K562 (cell line): ENCODE data around the gene REEP6. TPM values are rescaled to one million over a fixed set of nuclear protein-coding genes. Genes with fewer than 3 reads are reported as not detected.

ENCODE experiments used
- ATAC-seq: fragments of 200-7000 bp; cut with Tn5 transposase; 3 replicates; pipeline ENCODE4 v1.9.1; 2020; ENCODE audit warnings: moderate library complexity
- BruUV-seq: library from RNA; stranded (reverse); fragments of 400-500 nt; replicated peaks from 2 replicates; lab custom pipeline; 2021; lab: Mats Ljungman, UMichigan
- CTCF ChIA-PET: fragments of 300-600 bp; formaldehyde crosslinking; extraction: SDS; loops from one replicate; lab custom pipeline; 2021; ENCODE audit warnings: low intra/inter-chr PET ratio; lab: Yijun Ruan, JAX
- POLR2A ChIA-PET: fragments of 300-600, 350-650 bp; sonication (Branson Sonifier 250); formaldehyde crosslinking; extraction: SDS; loops from one replicate; lab custom pipeline; 2021; ENCODE audit warnings: antibody characterized with exemption, inconsistent platforms; lab: Yijun Ruan, JAX
- DNase-seq, 4 experiments: peaks; one replicate each; pipeline versions ENCODE4 v3.0.0 to v3.0.0-alpha.2; 2011 to 2018; ENCODE audit warnings: low spot score in 3 of 4, mixed read lengths in 3 of 4; ENCODE audit errors: extremely low read depth in 1 of 4
- FAIRE-seq: peaks from 2 replicates; lab custom pipeline; 2011; peaks lifted over from hg19 to GRCh38; lab: Jason Lieb, UNC
- H2AFZ ChIP-seq: 2 replicates; pipeline ENCODE4 v1.6.0; 2011; ENCODE audit warnings: low read depth, low read length, control low read depth, inconsistent platforms
- H3K27ac ChIP-seq: fragments of 200-600 bp; 3 replicates; pipeline ENCODE4 v1.8.0; 2011; ENCODE audit warnings: low read depth, mild to moderate bottlenecking, control low read depth, inconsistent platforms, low read length, moderate library complexity, mixed read lengths; ENCODE audit errors: extremely low read depth
- H3K27me3 ChIP-seq, 2 experiments: fragments of 300-600 bp in 1 of 2; 2 replicates in 1 of 2; 3 replicates in 1 of 2; pipeline versions ENCODE4 v1.6.0 to v1.8.0; 2011; ENCODE audit warnings: inconsistent platforms in 2 of 2, low read length in 2 of 2, mild to moderate bottlenecking in 1 of 2, mixed read lengths in 1 of 2, moderate library complexity in 1 of 2; ENCODE audit not compliant: control insufficient read depth in 2 of 2, insufficient read depth in 2 of 2
- H3K36me3 ChIP-seq: fragments of 300-600 bp; 3 replicates; pipeline ENCODE4 v1.8.0; 2011; ENCODE audit warnings: mild to moderate bottlenecking, low read length, inconsistent platforms; ENCODE audit not compliant: control insufficient read depth, insufficient read depth
- H3K4me1 ChIP-seq, 2 experiments: fragments of 200-600 bp in 1 of 2; replicated peaks in 1 of 2; 2 replicates in 1 of 2; 3 replicates in 1 of 2; pipeline versions ENCODE4 v1.5.1 to v1.8.0; 2011; ENCODE audit warnings: inconsistent platforms in 2 of 2, low read length in 2 of 2, mild to moderate bottlenecking in 1 of 2, mixed read lengths in 1 of 2, moderate library complexity in 1 of 2; ENCODE audit not compliant: control insufficient read depth in 2 of 2, insufficient read depth in 2 of 2
- H3K4me2 ChIP-seq: 2 replicates; pipeline ENCODE4 v1.6.1; 2011; ENCODE audit warnings: low read length, control low read depth, inconsistent platforms, mixed read lengths; ENCODE audit not compliant: insufficient read depth
- H3K4me3 ChIP-seq: fragments of 200-600 bp; sonication (generic), shearing (Covaris generic); 2 replicates; pipeline ENCODE4 v1.5.1; 2016; ENCODE audit warnings: control low read depth, inconsistent platforms
- H3K79me2 ChIP-seq: fragments of 200-600 bp; 3 replicates; pipeline ENCODE4 v1.8.0; 2011; ENCODE audit warnings: low read length, inconsistent platforms; ENCODE audit not compliant: control insufficient read depth, insufficient read depth
- H3K9ac ChIP-seq, 2 experiments: 2 replicates each; pipeline versions ENCODE4 v1.6.0 to v1.6.1; 2011; ENCODE audit warnings: low read depth in 2 of 2, low read length in 2 of 2, control low read depth in 1 of 2, inconsistent platforms in 1 of 2, mild to moderate bottlenecking in 1 of 2, mixed read lengths in 1 of 2; ENCODE audit not compliant: insufficient read depth in 1 of 2
- H3K9me1 ChIP-seq: one replicate; pipeline ENCODE4 v1.6.0; 2011; ENCODE audit warnings: inconsistent platforms, mild to moderate bottlenecking, low read length, moderate library complexity; ENCODE audit not compliant: control insufficient read depth, insufficient read depth
- H3K9me3 ChIP-seq: replicated peaks from 2 replicates; pipeline ENCODE4 v1.5.1; 2011; ENCODE audit warnings: low read depth, low read length, inconsistent platforms; ENCODE audit not compliant: control insufficient read depth, insufficient read depth
- H4K20me1 ChIP-seq: replicated peaks from 2 replicates; pipeline ENCODE4 v1.6.1; 2011; ENCODE audit warnings: low read length, inconsistent platforms, mixed read lengths; ENCODE audit not compliant: control insufficient read depth, insufficient read depth
- CTBP1 ChIP-seq: fragments of 450-650 bp; IDR thresholded peaks from 2 replicates; pipeline ENCODE4 v1.6.1; 2016; ENCODE audit warnings: borderline replicate concordance
- ELF1 ChIP-seq: fragments of 200-800 bp; sonication (Bioruptor generic); IDR thresholded peaks from 2 replicates; pipeline ENCODE4 v1.6.1; 2016; ENCODE audit warnings: missing genetic modification characterization, missing compliant biosample characterization
- FOSL1 ChIP-seq: fragments of 200-800 bp; sonication (Bioruptor generic); conservative IDR thresholded peaks from 2 replicates; pipeline ENCODE4 v1.6.1; 2016; ENCODE audit warnings: missing genetic modification characterization, missing compliant biosample characterization
- POLR2G ChIP-seq: fragments of 200-400 bp; formaldehyde crosslinking; IDR thresholded peaks from 2 replicates; pipeline ENCODE4 v1.6.1; 2017; ENCODE audit warnings: low read depth, mild to moderate bottlenecking, antibody characterized with exemption, low read length, moderate library complexity
- RBFOX2 ChIP-seq: fragments of 200-400 bp; formaldehyde crosslinking; IDR thresholded peaks from 2 replicates; pipeline ENCODE4 v1.6.1; 2017; ENCODE audit warnings: low read depth, mild to moderate bottlenecking, low read length, moderate library complexity
- ZNF592 ChIP-seq: fragments of 450-650 bp; IDR thresholded peaks from 2 replicates; pipeline ENCODE4 v1.6.1; 2017; ENCODE audit warnings: antibody characterized with exemption, mild to moderate bottlenecking
- WGBS: fragments of 100-300 bp; shearing (Covaris generic); methylation state at CpG from one replicate; pipeline ENCODE4 v1.1.6; 2016; ENCODE audit warnings: low coverage, mixed read lengths; ENCODE audit not compliant: insufficient coverage; ENCODE audit errors: missing lambda C conversion rate; 5-methylcytosine and 5-hydroxymethylcytosine counted together
- in situ Hi-C: fragments of 300-500 bp; cut with MboI; formaldehyde crosslinking; loops from 4 replicates; pipeline ENCODE4 v1.15.0; 2018; ENCODE audit warnings: inconsistent platforms, mixed read lengths
- intact Hi-C: fragments of 100-400 bp; cut with micrococcal nuclease; formaldehyde crosslinking; loops from 2 replicates; pipeline ENCODE4 v1.14.2; 2022
- polyA plus RNA-seq, 8 experiments: library from polyadenylated mRNA; depleted of rRNA in 4 of 8; stranded (reverse) in 5 of 8; unstranded in 3 of 8; fragments of >200 nt; fragmentation: Nextera tagmentation in 2 of 8; fragmentation: Illumina TruSeq in 1 of 8; extraction: Ambion mirVana in 2 of 8; extraction: Trizol in 1 of 8; gene quantifications; 2 replicates each; pipeline versions ENCODE4 v1.2.1 to v1.2.3, GENCODE V29; 2011 to 2014; ENCODE audit warnings: inconsistent platforms in 1 of 8, missing spikeins in 1 of 8
- total RNA-seq, 7 experiments: library from RNA; depleted of rRNA in 6 of 7; stranded (reverse); fragments of >200 nt in 6 of 7; fragmentation: Illumina TruSeq in 2 of 7; extraction: Trizol in 2 of 7; gene quantifications; 2 replicates each; pipeline versions ENCODE4 v1.2.1 to v1.2.3, GENCODE V29; 2011 to 2021; ENCODE audit warnings: low replicate concordance in 1 of 7

REEP6 gene
- total and polyA plus RNA-seq, 9 of the 15 experiments (the other 6 are each of a cell fraction or from before 2014, with no cell fraction given): 1.2 to 64.2 (median 12.7) TPM

GRCh38 chr19:1478934-1479707 is 11.9 kb upstream of the REEP6 start, which contains the start of gene C19orf25 (continued):
- TF ChIP-seq ZNF592: 0 out of 2 replicates have a peak, but pooled peaks have one; percentile 42
- peak; percentile 86; the same call in 1 of the 2 replicates for TF ChIP-seq CTBP1

GRCh38 chr19:1481224-1481892 is 9.6 kb upstream of the REEP6 start:
- FAIRE-seq (no peak), ATAC-seq (no peak), DNase-seq (no peak)
- WGBS: 86% methylated on average over 11 of the region's 26 CpGs
- H3K27me3 ChIP-seq: no peaks in the 10 kb centered on the region
- H3K79me2 ChIP-seq: peaks cover 26% of the 10 kb centered on the region
- intact Hi-C loops: no loop called here
- no peak overlapping the region for H3K27ac ChIP-seq
- peaks cover 10% of the 10 kb centered on the region; the same call in 2 of the 3 replicates for H3K36me3 ChIP-seq
- in situ Hi-C loops: no loop called here
- H3K4me2 ChIP-seq: no peak overlapping the region
- no peaks in the 10 kb centered on the region for H4K20me1 ChIP-seq
- H3K9me3 ChIP-seq: no peaks in the 10 kb centered on the region; the same call in 1 of the 2 replicates
- POLR2A ChIA-PET: interaction anchor here (1.0 kb wide), 1 partner anchor 9 kb away, joined by 4 read pairs; the partner anchor contains the start of gene REEP6
- H2AFZ ChIP-seq: no peak overlapping the region
- H3K4me1 ChIP-seq: peaks cover 5 to 56% of the 10 kb centered on the region in 2 experiments; a peak in 4 of 5 replicates
- H3K9ac ChIP-seq: peak overlapping the region in 1 of 2 experiments; percentile 77; a peak in 2 of 4 replicates
- H3K9me1 ChIP-seq: no peaks in the 10 kb centered on the region
- BruUV-seq: no TSS peak
- no peak overlapping the region for H3K4me3 ChIP-seq
- no peak for TF ChIP-seq ELF1
- TF ChIP-seq RBFOX2: peak; percentile 39
- peak; percentile 38 for TF ChIP-seq POLR2G
- no peak for TF ChIP-seq FOSL1
- CTCF ChIA-PET: no interaction called here
